Uterus (tissue), 4 donors: ENCODE measurements around the gene XXYLT1. TPM values are rescaled to one million over a fixed set of nuclear protein-coding genes. Genes with fewer than 3 reads are reported as not detected.

Experiments
- DNase-seq, 2 donors: peaks; one replicate each; pipeline ENCODE4 v3.0.0-alpha.2; 2019 to 2020
- H3K27ac ChIP-seq, 2 donors: fragments of 200-600 bp; sonication (generic); 1 replicate in 1 of 2; 2 replicates in 1 of 2; pipeline ENCODE4 v1.5.1; 2016 to 2018
- H3K27me3 ChIP-seq, 2 donors: fragments of 200-600 bp; sonication (generic); one replicate each; pipeline ENCODE4 v1.5.1; 2018 to 2019; ENCODE audit warnings: control low read depth in 1 of 2
- H3K36me3 ChIP-seq, 2 donors: fragments of 200-600 bp; sonication (generic); one replicate each; pipeline ENCODE4 v1.5.1; 2019; ENCODE audit warnings: control low read depth in 1 of 2
- H3K4me1 ChIP-seq, 2 donors: fragments of 200-600 bp; sonication (generic); one replicate each; pipeline ENCODE4 v1.5.1; 2018 to 2019; ENCODE audit warnings: control low read depth in 1 of 2
- H3K4me3 ChIP-seq, 2 donors: fragments of 200-600 bp; sonication (generic); 1 replicate in 1 of 2; 2 replicates in 1 of 2; pipeline ENCODE4 v1.5.1; 2018 to 2019; ENCODE audit warnings: mild to moderate bottlenecking in 1 of 2
- H3K9me3 ChIP-seq, 2 donors: fragments of 200-600 bp; sonication (generic); one replicate each; pipeline ENCODE4 v1.5.1; 2019; ENCODE audit warnings: control low read depth in 1 of 2
- POLR2A ChIP-seq, 2 donors: fragments of 450-650 bp; IDR thresholded peaks; one replicate each; pipeline ENCODE4 v1.6.1; 2016; ENCODE audit warnings: antibody characterized with exemption in 2 of 2, mild to moderate bottlenecking in 1 of 2, moderate library complexity in 1 of 2
- intact Hi-C: fragments of 100-400 bp; cut with DNase I; formaldehyde crosslinking; loops from one replicate; pipeline ENCODE4 v1.15.1; 2023; ENCODE audit warnings: low total_unique reads
- total RNA-seq, 4 donors: library from RNA; depleted of rRNA in 3 of 4; stranded (reverse); fragments of >200 nt in 3 of 4; gene quantifications; one replicate each; pipeline versions ENCODE4 v1.1.0 to v1.2.4, GENCODE V29; 2014 to 2023
- TF ChIP-seq, protein P1 (sequence below), 4 experiments: fragments of 200-600 bp in 2 of 4; fragments of 450-650 bp in 2 of 4; sonication (generic) in 2 of 4; IDR thresholded peaks; one replicate each; pipeline ENCODE4 v1.5.1; 2016 to 2019; ENCODE audit warnings: antibody characterized with exemption in 4 of 4, mild to moderate bottlenecking in 2 of 4, moderate library complexity in 1 of 4
- donor health status: DM: yes; HTN: yes; CAD: no.

XXYLT1 gene
- total RNA-seq, 4 donors from 2014 or later = 10.6 to 52.5 (median 23.8) TPM

DNA sequence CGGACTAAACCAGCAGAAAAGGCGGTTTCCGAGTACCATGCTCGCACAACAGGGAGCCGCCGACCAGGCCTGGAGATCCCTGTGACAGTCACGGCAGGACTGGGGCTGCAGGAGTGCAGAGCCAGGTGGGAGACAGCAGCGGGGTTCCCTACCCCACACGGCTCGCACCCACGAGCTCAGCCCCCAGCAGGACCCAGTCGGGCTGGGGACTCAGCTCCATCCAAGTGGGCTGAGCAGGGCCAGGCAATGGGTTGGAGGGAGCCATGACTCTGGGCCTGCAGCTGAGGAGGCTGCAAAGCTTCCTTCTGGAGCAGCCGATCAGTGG lies 15.8 kb downstream of the XXYLT1 start:
- TF ChIP-seq, protein P1, sequence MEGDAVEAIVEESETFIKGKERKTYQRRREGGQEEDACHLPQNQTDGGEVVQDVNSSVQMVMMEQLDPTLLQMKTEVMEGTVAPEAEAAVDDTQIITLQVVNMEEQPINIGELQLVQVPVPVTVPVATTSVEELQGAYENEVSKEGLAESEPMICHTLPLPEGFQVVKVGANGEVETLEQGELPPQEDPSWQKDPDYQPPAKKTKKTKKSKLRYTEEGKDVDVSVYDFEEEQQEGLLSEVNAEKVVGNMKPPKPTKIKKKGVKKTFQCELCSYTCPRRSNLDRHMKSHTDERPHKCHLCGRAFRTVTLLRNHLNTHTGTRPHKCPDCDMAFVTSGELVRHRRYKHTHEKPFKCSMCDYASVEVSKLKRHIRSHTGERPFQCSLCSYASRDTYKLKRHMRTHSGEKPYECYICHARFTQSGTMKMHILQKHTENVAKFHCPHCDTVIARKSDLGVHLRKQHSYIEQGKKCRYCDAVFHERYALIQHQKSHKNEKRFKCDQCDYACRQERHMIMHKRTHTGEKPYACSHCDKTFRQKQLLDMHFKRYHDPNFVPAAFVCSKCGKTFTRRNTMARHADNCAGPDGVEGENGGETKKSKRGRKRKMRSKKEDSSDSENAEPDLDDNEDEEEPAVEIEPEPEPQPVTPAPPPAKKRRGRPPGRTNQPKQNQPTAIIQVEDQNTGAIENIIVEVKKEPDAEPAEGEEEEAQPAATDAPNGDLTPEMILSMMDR (IDR thresholded peaks at IDR 0.05) = no peak
- TF ChIP-seq POLR2A (IDR thresholded peaks at IDR 0.05) = no peak
- DNase-seq = no peak
- no peaks in the 10 kb centered on the region for H3K27me3 ChIP-seq
- no peaks in the 10 kb centered on the region for H3K9me3 ChIP-seq
- H3K4me1 ChIP-seq = peaks cover 7 to 13% of the 10 kb centered on the region in 2 donors
- no peak overlapping the region for H3K27ac ChIP-seq
- H3K4me3 ChIP-seq = no peak overlapping the region
- H3K36me3 ChIP-seq = no peaks in the 10 kb centered on the region
- intact Hi-C loops = no loop called here

DNA sequence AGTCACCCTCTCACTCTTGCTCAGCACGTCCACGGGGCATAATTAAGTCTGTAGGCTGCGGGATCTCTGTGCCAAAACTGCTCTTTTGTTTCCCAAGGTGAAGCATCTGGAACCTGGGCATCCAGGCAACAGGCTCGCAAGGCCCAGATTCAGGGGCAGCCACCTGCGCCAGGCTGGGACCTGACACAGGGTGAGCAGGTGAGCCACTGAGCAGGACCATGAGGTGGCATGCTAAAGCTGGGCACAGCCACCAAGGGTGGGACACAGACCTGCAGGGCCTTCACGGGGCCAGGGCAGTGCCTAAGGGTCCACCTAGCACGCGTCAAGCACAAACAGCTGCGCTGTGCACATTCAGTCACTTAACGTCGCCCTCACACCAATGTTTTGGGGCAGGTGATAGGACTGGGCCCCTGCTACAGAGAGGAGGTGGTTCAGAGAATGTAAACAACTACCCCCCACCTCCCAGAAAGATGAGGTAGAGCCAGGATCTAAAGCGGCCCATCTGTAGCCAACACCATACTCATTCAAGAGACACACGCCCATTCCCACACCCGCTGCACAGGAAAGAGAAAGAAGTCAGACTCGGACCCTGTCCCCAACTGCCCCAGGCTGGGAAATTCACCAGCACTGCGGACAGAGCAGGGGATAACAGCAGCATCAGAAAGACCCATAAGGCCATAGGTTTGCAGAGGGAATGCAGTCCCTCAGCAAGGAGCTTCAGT lies 16.3 kb downstream of the XXYLT1 start:
- peak in 1 of 2 donors; percentile 14 for DNase-seq
- Histone ChIP-seq H3K27me3 (no peaks in the 10 kb centered on the region), H3K27ac (peak overlapping the region in 1 of 2 donors; percentile 84), H3K4me1 (peaks cover 7 to 13% of the 10 kb centered on the region in 2 donors), H3K9me3 (no peaks in the 10 kb centered on the region), H3K4me3 (no peak overlapping the region), H3K36me3 (no peaks in the 10 kb centered on the region)
- intact Hi-C loops = no loop called here
- TF ChIP-seq POLR2A (IDR thresholded peaks at IDR 0.05) = no peak
- TF ChIP-seq, protein P1 (IDR thresholded peaks at IDR 0.05) = no peak

DNA sequence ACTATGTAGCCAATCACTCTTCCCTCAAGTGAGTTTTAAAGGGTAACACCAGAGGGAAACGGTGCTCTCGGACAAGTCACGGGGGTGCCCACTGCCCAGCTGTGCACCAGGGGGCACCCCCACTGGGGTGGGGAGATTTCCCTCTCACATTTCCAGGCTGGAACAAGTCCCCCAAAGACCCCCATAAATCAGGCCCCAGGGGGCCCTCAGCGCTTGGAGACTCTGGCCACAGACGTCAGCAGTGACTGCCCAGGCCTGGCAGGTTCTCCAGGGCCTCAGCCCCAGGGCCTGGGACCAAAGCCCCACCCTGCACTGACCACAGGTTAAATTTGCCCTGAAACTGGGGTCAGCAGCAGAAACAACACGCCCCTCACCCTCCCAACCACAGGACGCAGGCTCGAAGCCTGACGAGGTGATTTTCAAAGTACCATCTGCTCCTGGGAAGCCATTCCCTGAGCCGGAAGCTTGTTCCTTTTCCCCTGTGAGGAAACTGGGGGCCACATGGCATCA lies 17.0 kb downstream of the XXYLT1 start:
- peaks cover 3 to 13% of the 10 kb centered on the region in 2 donors for H3K4me1 ChIP-seq
- intact Hi-C loops = no loop called here
- H3K27ac ChIP-seq = peak overlapping the region; percentile 84

DNA sequence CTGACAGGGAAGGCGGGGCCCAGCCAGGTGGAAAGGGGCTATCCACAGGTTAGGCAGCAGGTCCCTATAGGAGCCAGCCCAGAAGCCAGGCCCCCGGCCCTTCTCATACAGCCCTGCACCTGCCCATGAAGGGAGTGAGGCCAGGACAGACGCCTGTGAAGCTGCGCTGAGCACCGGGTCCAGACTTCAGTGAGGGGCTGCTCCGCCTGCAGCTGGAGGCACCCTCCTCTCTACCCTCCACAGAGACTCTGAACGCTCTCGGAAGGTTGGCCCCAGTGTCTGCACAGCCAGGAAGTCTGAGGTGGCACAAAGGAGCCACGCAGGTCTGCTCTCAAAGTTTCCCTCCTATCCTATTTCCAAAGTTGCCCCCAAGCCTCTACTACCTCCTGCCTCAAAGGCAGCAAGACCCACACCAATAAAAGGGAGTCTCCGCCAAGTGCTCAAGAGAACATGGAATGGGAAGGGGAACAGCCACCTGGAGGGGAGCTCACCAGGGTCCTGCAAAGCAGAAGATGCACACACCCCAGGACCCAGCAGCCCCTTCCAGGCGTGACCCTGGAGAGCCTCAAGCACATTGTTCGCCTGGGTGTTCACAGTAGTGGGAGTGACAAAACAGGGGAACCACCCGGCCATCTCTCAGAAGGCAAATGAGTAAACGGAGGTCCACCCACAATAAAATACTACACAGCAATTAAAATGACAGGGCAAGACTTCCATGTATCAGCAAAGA lies 19.5 kb downstream of the XXYLT1 start:
- TF ChIP-seq POLR2A (IDR thresholded peaks at IDR 0.05) = no peak
- TF ChIP-seq, protein P1 (IDR thresholded peaks at IDR 0.05) = no peak
- Histone ChIP-seq H3K4me1 (no peaks in the 10 kb centered on the region), H3K27me3 (no peaks in the 10 kb centered on the region), H3K4me3 (no peak overlapping the region), H3K36me3 (no peaks in the 10 kb centered on the region), H3K27ac (peak overlapping the region; percentile 84), H3K9me3 (no peaks in the 10 kb centered on the region)
- intact Hi-C loops = no loop called here
- DNase-seq = peak in 1 of 2 donors; percentile 24

More for the DNA sequence above, 17.0 kb downstream of the XXYLT1 start:
- peak in 1 of 2 donors; percentile 15 for DNase-seq
- H3K36me3 ChIP-seq = no peaks in the 10 kb centered on the region
- no peaks in the 10 kb centered on the region for H3K27me3 ChIP-seq
- no peak overlapping the region for H3K4me3 ChIP-seq
- no peaks in the 10 kb centered on the region for H3K9me3 ChIP-seq
- TF ChIP-seq POLR2A (IDR thresholded peaks at IDR 0.05) = no peak
- TF ChIP-seq, protein P1 (IDR thresholded peaks at IDR 0.05) = no peak
